ENCODE results near the gene TPCN2. TPM values are rescaled to one million over a fixed set of nuclear protein-coding genes. Genes with fewer than 3 reads are reported as not detected.

The TPCN2 gene
- total and polyA plus RNA-seq, 9 of the 15 experiments (the other 6 are each of a cell fraction or from before 2014, with no cell fraction given), result 0.66 to 10.2 (median 4.6) TPM

GRCh38 chr11:69048694-69049489, at the start of gene TPCN2 (continued):
- TF ChIP-seq, protein P1, sequence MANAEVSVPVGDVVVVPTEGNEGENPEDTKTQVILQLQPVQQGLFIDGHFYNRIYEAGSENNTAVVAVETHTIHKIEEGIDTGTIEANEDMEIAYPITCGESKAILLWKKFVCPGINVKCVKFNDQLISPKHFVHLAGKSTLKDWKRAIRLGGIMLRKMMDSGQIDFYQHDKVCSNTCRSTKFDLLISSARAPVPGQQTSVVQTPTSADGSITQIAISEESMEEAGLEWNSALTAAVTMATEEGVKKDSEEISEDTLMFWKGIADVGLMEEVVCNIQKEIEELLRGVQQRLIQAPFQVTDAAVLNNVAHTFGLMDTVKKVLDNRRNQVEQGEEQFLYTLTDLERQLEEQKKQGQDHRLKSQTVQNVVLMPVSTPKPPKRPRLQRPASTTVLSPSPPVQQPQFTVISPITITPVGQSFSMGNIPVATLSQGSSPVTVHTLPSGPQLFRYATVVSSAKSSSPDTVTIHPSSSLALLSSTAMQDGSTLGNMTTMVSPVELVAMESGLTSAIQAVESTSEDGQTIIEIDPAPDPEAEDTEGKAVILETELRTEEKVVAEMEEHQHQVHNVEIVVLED (CRISPR knock-in tag; IDR thresholded peaks at IDR 0.05), result peak; percentile 29; the same call in 1 of the 2 replicates
- TF ChIP-seq ZBTB11 (CRISPR knock-in tag; IDR thresholded peaks at IDR 0.05) (0 out of 6 replicates have a peak, but pooled peaks of 1 of the 3 experiments have one; percentile 9), DACH1 (IDR thresholded peaks at IDR 0.05; ENCODE audit: partially characterized antibody) (no peak), MTA3 (IDR thresholded peaks at IDR 0.05; ENCODE audit: borderline replicate concordance) (peak; percentile 60; the same call in 1 of the 2 replicates), HDAC6 (IDR thresholded peaks at IDR 0.05; ENCODE audit: low read depth, low read length) (no peak), SP2 (IDR thresholded peaks at IDR 0.05; ENCODE audit: extremely low read depth, low read depth, low read length, poor library complexity, severe bottlenecking) (no peak), MEIS2 (IDR thresholded peaks at IDR 0.05; ENCODE audit: partially characterized antibody) (peak; percentile 79), NFYB (IDR thresholded peaks at IDR 0.05; ENCODE audit: extremely low read depth, insufficient read length) (peak; percentile 78), HSF4 (CRISPR knock-in tag; IDR thresholded peaks at IDR 0.05; ENCODE audit: borderline replicate concordance) (no peak), NCOA4 (IDR thresholded peaks at IDR 0.05; ENCODE audit: partially characterized antibody) (no peak), RBM25 (IDR thresholded peaks at IDR 0.05; ENCODE audit: low read depth, low read length, severe bottlenecking) (no peak), ZNF24 (IDR thresholded peaks at IDR 0.05) (no peak), VEZF1 (CRISPR knock-in tag; IDR thresholded peaks at IDR 0.05) (peak; percentile 75), EWSR1 (IDR thresholded peaks at IDR 0.05; ENCODE audit: borderline replicate concordance, low read depth, partially characterized antibody) (no peak), ZNF274 (IDR thresholded peaks at IDR 0.05; ENCODE audit: borderline replicate concordance, low read depth, low read length) (no peak), POLR2A (conservative IDR thresholded peaks at IDR 0.05) (peak; percentile 78), FOXK2 (conservative IDR thresholded peaks at IDR 0.05 in 1 of 2, IDR thresholded peaks at IDR 0.05 in 1 of 2; ENCODE audit: low read depth in 2 of 2) (no peak)
- TF ChIP-seq, protein P2, sequence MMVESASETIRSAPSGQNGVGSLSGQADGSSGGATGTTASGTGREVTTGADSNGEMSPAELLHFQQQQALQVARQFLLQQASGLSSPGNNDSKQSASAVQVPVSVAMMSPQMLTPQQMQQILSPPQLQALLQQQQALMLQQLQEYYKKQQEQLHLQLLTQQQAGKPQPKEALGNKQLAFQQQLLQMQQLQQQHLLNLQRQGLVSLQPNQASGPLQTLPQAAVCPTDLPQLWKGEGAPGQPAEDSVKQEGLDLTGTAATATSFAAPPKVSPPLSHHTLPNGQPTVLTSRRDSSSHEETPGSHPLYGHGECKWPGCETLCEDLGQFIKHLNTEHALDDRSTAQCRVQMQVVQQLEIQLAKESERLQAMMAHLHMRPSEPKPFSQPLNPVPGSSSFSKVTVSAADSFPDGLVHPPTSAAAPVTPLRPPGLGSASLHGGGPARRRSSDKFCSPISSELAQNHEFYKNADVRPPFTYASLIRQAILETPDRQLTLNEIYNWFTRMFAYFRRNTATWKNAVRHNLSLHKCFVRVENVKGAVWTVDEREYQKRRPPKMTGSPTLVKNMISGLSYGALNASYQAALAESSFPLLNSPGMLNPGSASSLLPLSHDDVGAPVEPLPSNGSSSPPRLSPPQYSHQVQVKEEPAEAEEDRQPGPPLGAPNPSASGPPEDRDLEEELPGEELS (CRISPR knock-in tag; IDR thresholded peaks at IDR 0.05; ENCODE audit: borderline replicate concordance), result peak; percentile 85; the same call in 1 of the 2 replicates

Data from K562 (cell line).